ENCODE measurements around the gene LRP8. TPM values are rescaled to one million over a fixed set of nuclear protein-coding genes. Genes with fewer than 3 reads are reported as not detected.

LRP8 gene
- total and polyA plus RNA-seq, 9 of the 15 experiments (the other 6 are each of a cell fraction or from before 2014, with no cell fraction given) = 7.1 to 56.1 (median 31.3) TPM

GRCh38 chr1:53321366-53321765 is 6.5 kb downstream of the LRP8 start:
- Histone ChIP-seq H4K20me1 (replicated peaks; ENCODE audit: control insufficient read depth, insufficient read depth, low read length) (peaks cover 22% of the 10 kb centered on the region), H3K79me2 (ENCODE audit: control insufficient read depth, insufficient read depth, low read length) (peaks cover 66% of the 10 kb centered on the region), H2AFZ (ENCODE audit: low read depth, low read length) (no peak overlapping the region), H3K9me1 (ENCODE audit: control insufficient read depth, insufficient read depth, low read length) (no peaks in the 10 kb centered on the region), H3K4me1 (replicated peaks in 1 of 2; ENCODE audit: control insufficient read depth in 2 of 2, insufficient read depth in 2 of 2, low read length in 2 of 2) (peaks cover 14 to 29% of the 10 kb centered on the region in 2 experiments), H3K4me3 (no peak overlapping the region), H3K27ac (ENCODE audit: extremely low read depth, low read depth, low read length) (no peak overlapping the region), H3K27me3 (ENCODE audit: control insufficient read depth in 2 of 2, insufficient read depth in 2 of 2, low read length in 2 of 2) (no peaks in the 10 kb centered on the region), H3K4me2 (ENCODE audit: insufficient read depth, low read length) (no peak overlapping the region), H3K9me3 (replicated peaks; ENCODE audit: control insufficient read depth, insufficient read depth, low read depth, low read length) (no peaks in the 10 kb centered on the region), H3K9ac (ENCODE audit: insufficient read depth in 1 of 2, low read depth in 2 of 2, low read length in 2 of 2) (peak overlapping the region in 1 of 2 experiments; percentile 27; a peak in 1 of 4 replicates), H3K36me3 (ENCODE audit: control insufficient read depth, insufficient read depth, low read length) (peaks cover 87% of the 10 kb centered on the region)
- no TSS peak for BruUV-seq (replicated peaks)
- in situ Hi-C loops (cut with MboI) (no loop called here), intact Hi-C loops (cut with micrococcal nuclease) (no loop called here)
- 79% methylated on average over 5 of the region's 5 CpGs for WGBS (ENCODE audit: insufficient coverage, low coverage, missing lambda C conversion rate)
- ATAC-seq (no peak), FAIRE-seq (no peak), DNase-seq (ENCODE audit: extremely low read depth in 1 of 4, low spot score in 3 of 4) (peak in 2 of 4 experiments; percentile 31 to 40)
- ChIA-PET POLR2A (interaction anchor here (0.6 kb wide), 1 partner anchor 9 kb away, joined by 3 read pairs; no protein-coding TSS in a partner anchor), CTCF (ENCODE audit: low intra/inter-chr PET ratio) (interaction anchor here (1.6 kb wide), 1 partner anchor 72 kb away, joined by 3 read pairs; no protein-coding TSS in a partner anchor)
- TF ChIP-seq RBFOX2 (IDR thresholded peaks at IDR 0.05; ENCODE audit: low read depth, low read length) = 0 out of 2 replicates have a peak, but pooled peaks have one; percentile 39
- no peak for TF ChIP-seq DEAF1 (CRISPR knock-in tag; IDR thresholded peaks at IDR 0.05)
- no peak for TF ChIP-seq PCBP2 (IDR thresholded peaks at IDR 0.05; ENCODE audit: low read depth, low read length, poor library complexity, severe bottlenecking)
- TF ChIP-seq CTCF (IDR thresholded peaks at IDR 0.05 in 2 of 3, conservative IDR thresholded peaks at IDR 0.05 in 1 of 3; ENCODE audit: insufficient read depth in 2 of 3, low read depth in 1 of 3, low read length in 3 of 3) = peak; percentile 38 to 60 (median 48)
- TF ChIP-seq ARID3A (IDR thresholded peaks at IDR 0.05; ENCODE audit: borderline replicate concordance, low read depth, low read length) = no peak

All from K562 (cell line).